ENCODE results near the gene PDE10A.
"Not testable (repeated sequence)": the region's sequence is repeated elsewhere in the genome, so short reads cannot be mapped to it uniquely, and the experiment has no call there.

The PDE10A gene

GRCh38 chr6:165594584-165595333, 68.3 kb downstream of the PDE10A start:
- TF ChIP-seq, protein P1, sequence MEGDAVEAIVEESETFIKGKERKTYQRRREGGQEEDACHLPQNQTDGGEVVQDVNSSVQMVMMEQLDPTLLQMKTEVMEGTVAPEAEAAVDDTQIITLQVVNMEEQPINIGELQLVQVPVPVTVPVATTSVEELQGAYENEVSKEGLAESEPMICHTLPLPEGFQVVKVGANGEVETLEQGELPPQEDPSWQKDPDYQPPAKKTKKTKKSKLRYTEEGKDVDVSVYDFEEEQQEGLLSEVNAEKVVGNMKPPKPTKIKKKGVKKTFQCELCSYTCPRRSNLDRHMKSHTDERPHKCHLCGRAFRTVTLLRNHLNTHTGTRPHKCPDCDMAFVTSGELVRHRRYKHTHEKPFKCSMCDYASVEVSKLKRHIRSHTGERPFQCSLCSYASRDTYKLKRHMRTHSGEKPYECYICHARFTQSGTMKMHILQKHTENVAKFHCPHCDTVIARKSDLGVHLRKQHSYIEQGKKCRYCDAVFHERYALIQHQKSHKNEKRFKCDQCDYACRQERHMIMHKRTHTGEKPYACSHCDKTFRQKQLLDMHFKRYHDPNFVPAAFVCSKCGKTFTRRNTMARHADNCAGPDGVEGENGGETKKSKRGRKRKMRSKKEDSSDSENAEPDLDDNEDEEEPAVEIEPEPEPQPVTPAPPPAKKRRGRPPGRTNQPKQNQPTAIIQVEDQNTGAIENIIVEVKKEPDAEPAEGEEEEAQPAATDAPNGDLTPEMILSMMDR (IDR thresholded peaks at IDR 0.05; ENCODE audit: borderline replicate concordance, extremely low read depth, low read length, poor library complexity, severe bottlenecking), result no peak
- Histone ChIP-seq H3K4me1 (ENCODE audit: insufficient read depth, low read length) (no peaks in the 10 kb centered on the region), H3K9ac (ENCODE audit: low read depth, low read length) (no peak overlapping the region), H3K4me3 (ENCODE audit: low read depth in 1 of 2, low read length in 2 of 2) (no peak overlapping the region), H4K20me1 (ENCODE audit: insufficient read depth, low read length) (no peaks in the 10 kb centered on the region), H3K36me3 (ENCODE audit: insufficient read depth, low read length) (no peaks in the 10 kb centered on the region), H3K79me2 (ENCODE audit: insufficient read depth, low read length) (no peaks in the 10 kb centered on the region), H3K9me3 (ENCODE audit: insufficient read depth, low read length, severe bottlenecking) (no peaks in the 10 kb centered on the region), H2AFZ (ENCODE audit: low read depth, low read length) (no peak overlapping the region), H3K4me2 (ENCODE audit: insufficient read depth, low read length) (no peak overlapping the region), H3K27me3 (ENCODE audit: insufficient read depth, low read length, poor library complexity) (no peaks in the 10 kb centered on the region), H3K27ac (ENCODE audit: low read length) (no peak overlapping the region)
- DNase-seq (no peak), ATAC-seq (ENCODE audit: insufficient read depth, low read depth) (no peak)

DNA sequence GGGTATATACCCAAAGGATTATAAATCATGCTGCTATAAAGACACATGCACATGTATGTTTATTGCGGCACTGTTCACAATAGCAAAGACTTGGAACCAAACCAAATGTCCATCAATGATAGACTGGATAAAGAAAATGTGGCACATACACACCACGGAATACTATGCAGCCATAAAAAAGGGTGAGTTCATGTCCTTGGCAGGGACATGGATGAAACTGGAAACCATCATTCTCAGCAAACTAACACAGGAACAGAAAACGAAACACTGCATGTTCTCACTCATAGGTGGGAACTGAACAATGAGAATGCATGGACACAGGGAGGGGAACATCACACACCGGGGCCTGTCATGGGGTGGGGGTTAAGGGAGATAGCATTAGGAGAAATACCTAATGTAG, 70.1 kb downstream of the PDE10A start:
- not testable (repeated sequence) for H3K27me3 ChIP-seq (ENCODE audit: insufficient read depth, low read length, poor library complexity); H3K9me3 ChIP-seq (ENCODE audit: insufficient read depth, low read length, severe bottlenecking); H4K20me1 ChIP-seq (ENCODE audit: insufficient read depth, low read length); H3K4me1 ChIP-seq (ENCODE audit: insufficient read depth, low read length); H2AFZ ChIP-seq (ENCODE audit: low read depth, low read length); H3K9ac ChIP-seq (ENCODE audit: low read depth, low read length); H3K36me3 ChIP-seq (ENCODE audit: insufficient read depth, low read length); H3K79me2 ChIP-seq (ENCODE audit: insufficient read depth, low read length); ATAC-seq (ENCODE audit: insufficient read depth, low read depth); H3K27ac ChIP-seq (ENCODE audit: low read length); DNase-seq; H3K4me3 ChIP-seq (ENCODE audit: low read depth in 1 of 2, low read length in 2 of 2); H3K4me2 ChIP-seq (ENCODE audit: insufficient read depth, low read length)

DNA sequence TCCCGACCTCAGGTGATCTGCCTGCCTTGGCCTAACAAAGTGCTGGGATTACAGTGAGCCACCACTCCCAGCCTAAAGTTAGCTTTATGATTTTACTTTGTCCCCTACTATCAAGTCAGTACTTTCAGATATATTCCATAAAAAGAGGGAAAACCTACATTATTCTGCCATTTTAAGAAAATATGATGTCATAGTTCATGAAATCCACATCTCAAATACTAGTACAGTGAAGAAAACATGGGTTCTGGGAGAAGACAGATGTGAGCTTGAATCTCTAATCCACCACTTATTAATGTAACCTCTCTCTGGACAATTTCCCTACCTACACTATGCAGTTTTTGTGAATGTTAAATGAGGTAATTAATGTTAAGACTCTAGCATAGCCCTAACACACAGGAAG, 74.5 kb downstream of the PDE10A start:
- Histone ChIP-seq H2AFZ (ENCODE audit: low read depth, low read length) (no peak overlapping the region), H3K27ac (ENCODE audit: low read length) (no peak overlapping the region), H3K9ac (ENCODE audit: low read depth, low read length) (no peak overlapping the region), H3K4me3 (ENCODE audit: low read depth in 1 of 2, low read length in 2 of 2) (no peak overlapping the region), H3K79me2 (ENCODE audit: insufficient read depth, low read length) (no peaks in the 10 kb centered on the region), H3K4me2 (ENCODE audit: insufficient read depth, low read length) (no peak overlapping the region), H3K4me1 (ENCODE audit: insufficient read depth, low read length) (no peaks in the 10 kb centered on the region), H3K36me3 (ENCODE audit: insufficient read depth, low read length) (no peaks in the 10 kb centered on the region), H4K20me1 (ENCODE audit: insufficient read depth, low read length) (no peaks in the 10 kb centered on the region), H3K27me3 (ENCODE audit: insufficient read depth, low read length, poor library complexity) (no peaks in the 10 kb centered on the region), H3K9me3 (ENCODE audit: insufficient read depth, low read length, severe bottlenecking) (no peaks in the 10 kb centered on the region)
- ATAC-seq (ENCODE audit: insufficient read depth, low read depth), result no peak
- no peak for TF ChIP-seq EZH2 (IDR thresholded peaks at IDR 0.05; ENCODE audit: borderline replicate concordance, low read depth, low read length, severe bottlenecking)
- TF ChIP-seq, protein P1 (IDR thresholded peaks at IDR 0.05; ENCODE audit: borderline replicate concordance, extremely low read depth, low read length, poor library complexity, severe bottlenecking), result no peak
- no peak for DNase-seq

- H3K9me3 ChIP-seq (ENCODE audit: insufficient read depth, low read length, severe bottlenecking), result no peaks in the 10 kb centered on the region
- no peak overlapping the region for H2AFZ ChIP-seq (ENCODE audit: low read depth, low read length)
- H3K4me1 ChIP-seq (ENCODE audit: insufficient read depth, low read length), result no peaks in the 10 kb centered on the region
- TF ChIP-seq, protein P1 (IDR thresholded peaks at IDR 0.05; ENCODE audit: borderline replicate concordance, extremely low read depth, low read length, poor library complexity, severe bottlenecking), result no peak
- no peak for TF ChIP-seq EZH2 (IDR thresholded peaks at IDR 0.05; ENCODE audit: borderline replicate concordance, low read depth, low read length, severe bottlenecking)
- DNase-seq (no peak), ATAC-seq (ENCODE audit: insufficient read depth, low read depth) (no peak)
- no peak overlapping the region for H3K9ac ChIP-seq (ENCODE audit: low read depth, low read length)
- H3K36me3 ChIP-seq (ENCODE audit: insufficient read depth, low read length), result no peaks in the 10 kb centered on the region
- H3K27ac ChIP-seq (ENCODE audit: low read length), result no peak overlapping the region
- H3K4me2 ChIP-seq (ENCODE audit: insufficient read depth, low read length), result no peak overlapping the region
- no peak overlapping the region for H3K4me3 ChIP-seq (ENCODE audit: low read depth in 1 of 2, low read length in 2 of 2)
- no peaks in the 10 kb centered on the region for H3K79me2 ChIP-seq (ENCODE audit: insufficient read depth, low read length)
- H3K27me3 ChIP-seq (ENCODE audit: insufficient read depth, low read length, poor library complexity), result no peaks in the 10 kb centered on the region
- no peaks in the 10 kb centered on the region for H4K20me1 ChIP-seq (ENCODE audit: insufficient read depth, low read length)
Observed at GRCh38 chr6:165587206-165587605, 75.8 kb downstream of the PDE10A start.

All from DND-41 (cell line).